Left forelimb (tissue), 1 donor: ENCODE data around the gene CCDC107.
"Not testable (repeated sequence)": the region's sequence is repeated elsewhere in the genome, so short reads cannot be mapped to it uniquely, and the experiment has no call there.

Experiments
- DNase-seq: peaks from one replicate; pipeline ENCODE4 v3.0.0-alpha.2; 2018; ENCODE audit warnings: low spot score

The CCDC107 gene, protein sequence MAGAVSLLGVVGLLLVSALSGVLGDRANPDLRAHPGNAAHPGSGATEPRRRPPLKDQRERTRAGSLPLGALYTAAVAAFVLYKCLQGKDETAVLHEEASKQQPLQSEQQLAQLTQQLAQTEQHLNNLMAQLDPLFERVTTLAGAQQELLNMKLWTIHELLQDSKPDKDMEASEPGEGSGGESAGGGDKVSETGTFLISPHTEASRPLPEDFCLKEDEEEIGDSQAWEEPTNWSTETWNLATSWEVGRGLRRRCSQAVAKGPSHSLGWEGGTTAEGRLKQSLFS

DNA sequence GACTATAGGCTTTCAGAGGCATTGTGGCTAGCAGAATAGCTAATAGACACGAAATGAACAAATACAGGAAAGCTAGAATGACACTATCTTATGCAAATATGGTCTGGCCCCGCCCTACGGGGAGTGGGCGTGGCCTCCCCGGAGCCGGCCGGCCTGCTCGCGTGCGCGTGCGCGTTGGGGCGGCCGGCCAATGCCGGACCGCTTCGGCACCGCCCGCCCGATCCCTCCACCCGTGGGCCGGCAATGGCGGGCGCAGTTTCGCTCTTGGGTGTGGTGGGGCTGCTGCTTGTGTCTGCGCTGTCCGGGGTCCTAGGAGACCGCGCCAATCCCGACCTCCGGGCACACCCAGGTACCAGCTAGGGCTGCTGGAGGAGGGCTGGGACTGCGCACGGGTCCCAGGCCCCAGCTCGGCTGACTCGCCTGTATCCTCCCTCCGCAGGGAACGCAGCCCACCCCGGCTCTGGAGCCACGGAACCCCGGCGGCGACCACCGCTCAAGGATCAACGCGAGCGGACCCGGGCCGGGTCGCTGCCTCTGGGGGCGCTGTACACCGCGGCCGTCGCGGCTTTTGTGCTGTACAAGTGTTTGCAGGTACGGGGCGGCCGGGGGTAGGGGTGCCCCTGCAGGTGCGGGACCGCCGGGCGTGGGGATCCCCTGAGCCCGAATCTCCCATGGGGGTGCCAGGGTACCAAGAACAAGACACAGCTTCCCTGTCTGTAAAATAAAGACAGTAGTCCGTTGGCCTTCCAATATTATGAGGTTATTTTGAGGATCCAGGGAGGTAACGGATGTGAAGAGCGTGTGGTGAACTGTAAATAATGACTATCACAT is at the start of gene CCDC107:
Gene CCDC107, plus strand, starts transcription at position 156 of the 831 bp plus-strand sequence. Its CDS starts 88 bp downstream, at position 244.
- DNase-seq = peak; percentile 95

DNA sequence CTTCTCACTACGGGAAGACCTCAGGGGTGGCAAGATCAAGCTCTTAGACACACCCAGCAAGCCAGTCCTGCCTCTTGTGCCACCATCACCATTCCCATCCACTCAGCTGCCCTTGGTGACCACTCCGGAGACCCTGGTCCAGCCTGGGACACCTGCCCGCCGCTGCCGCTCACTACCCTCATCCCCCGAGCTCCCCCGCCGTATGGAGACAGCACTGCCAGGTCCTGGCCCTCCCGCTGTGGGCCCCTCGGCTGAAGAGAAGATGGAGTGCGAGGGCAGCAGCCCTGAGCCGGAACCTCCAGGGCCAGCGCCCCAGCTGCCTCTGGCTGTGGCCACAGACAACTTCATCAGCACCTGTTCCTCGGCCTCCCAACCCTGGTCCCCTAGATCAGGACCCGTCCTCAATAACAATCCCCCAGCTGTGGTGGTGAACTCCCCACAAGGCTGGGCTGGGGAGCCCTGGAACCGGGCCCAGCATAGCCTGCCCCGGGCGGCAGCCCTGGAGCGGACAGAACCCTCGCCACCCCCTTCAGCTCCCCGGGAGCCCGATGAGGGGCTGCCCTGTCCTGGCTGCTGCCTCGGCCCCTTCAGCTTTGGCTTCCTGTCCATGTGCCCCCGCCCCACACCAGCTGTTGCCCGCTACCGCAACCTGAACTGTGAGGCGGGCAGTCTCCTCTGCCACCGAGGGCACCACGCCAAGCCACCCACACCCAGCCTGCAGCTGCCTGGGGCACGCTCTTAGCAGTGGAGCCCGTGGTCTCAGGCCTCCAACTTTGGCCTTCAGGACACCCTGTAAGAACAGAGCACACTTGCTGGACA is 48.9 kb upstream of the CCDC107 start:
- peak; percentile 78 for DNase-seq

DNA sequence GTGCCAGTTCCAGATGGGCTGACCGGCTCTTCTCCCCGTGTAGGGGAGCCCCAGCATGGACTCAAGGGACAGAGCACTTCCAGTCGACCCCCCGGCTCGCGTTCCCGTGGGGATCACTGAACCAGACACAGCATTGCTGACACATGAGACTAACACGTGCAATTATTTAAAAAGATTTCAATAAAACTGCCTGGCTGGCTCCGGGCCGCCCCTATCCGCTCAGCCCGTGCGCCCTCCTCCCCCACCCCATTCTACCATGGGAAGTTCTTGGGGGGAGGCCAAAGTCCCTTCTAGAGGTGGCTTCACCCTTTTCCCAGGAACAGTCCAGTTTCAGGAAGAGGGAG is 48.3 kb upstream of the CCDC107 start:
- no peak for DNase-seq

DNA sequence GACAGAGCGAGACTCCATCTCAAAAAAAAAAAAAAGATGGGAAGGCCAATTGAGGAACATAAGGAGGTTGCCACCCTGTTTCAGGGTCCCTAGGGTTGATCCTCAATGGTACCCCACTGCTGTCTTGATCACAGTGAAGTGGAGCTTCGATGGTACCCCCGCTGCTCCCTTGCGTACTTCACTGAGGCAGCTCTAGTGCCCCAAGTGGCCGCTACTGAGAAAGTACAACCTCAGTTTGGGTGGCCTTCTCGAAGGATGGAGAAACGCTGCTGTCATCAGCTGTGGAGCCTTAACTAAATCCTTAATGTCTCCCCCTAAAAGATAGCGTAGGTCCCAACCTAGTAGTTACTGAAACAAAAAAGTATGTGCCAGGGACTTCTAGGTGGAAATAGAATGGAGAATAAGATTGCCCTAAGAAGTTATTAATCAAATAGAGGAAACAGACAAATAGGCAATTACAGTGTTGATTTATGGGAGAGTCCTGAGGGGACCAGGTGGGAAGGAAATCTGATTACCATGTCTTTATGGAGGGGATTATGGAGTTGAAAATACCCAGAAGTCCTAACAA is 46.8 kb upstream of the CCDC107 start:
- no peak for DNase-seq

DNA sequence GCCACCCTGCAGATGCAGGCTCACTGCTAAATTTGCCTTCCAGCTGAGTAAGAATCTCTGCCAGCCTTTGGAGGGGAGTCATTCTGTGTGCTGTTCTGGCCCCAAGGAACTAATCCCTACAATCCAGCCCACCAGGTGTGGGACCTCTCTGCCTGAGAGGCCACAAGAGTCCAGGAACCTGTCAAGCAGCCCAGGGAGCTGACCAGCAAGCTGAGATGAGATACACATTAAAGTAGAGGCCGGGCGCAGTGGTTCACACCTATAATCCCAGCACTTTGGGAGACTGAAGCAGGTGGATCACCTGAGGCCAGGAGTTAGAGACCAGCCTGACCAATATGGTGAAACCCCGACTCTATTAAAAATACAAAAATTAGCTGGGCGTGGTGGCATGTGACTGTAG is 46.0 kb upstream of the CCDC107 start:
- not testable (repeated sequence) for DNase-seq

DNA sequence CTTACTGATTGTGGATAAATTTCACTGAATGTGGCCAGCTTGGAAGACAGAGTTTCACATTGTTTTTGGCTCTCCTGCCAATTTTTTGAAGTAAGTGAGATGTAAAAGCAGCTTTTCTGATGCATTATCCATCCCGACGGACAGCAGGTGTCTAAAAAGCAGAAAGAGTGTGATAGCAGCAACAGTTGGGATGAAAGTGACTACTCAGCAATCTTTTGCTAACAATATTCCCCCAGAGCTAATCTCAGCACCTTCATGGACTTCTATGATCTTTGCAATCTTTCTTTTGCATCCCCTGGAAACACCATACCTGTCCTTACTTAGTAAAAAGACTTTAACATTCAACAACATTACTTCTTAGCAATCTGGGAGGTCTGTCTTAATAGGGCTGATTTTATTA is 45.2 kb upstream of the CCDC107 start:
- no peak for DNase-seq

DNA sequence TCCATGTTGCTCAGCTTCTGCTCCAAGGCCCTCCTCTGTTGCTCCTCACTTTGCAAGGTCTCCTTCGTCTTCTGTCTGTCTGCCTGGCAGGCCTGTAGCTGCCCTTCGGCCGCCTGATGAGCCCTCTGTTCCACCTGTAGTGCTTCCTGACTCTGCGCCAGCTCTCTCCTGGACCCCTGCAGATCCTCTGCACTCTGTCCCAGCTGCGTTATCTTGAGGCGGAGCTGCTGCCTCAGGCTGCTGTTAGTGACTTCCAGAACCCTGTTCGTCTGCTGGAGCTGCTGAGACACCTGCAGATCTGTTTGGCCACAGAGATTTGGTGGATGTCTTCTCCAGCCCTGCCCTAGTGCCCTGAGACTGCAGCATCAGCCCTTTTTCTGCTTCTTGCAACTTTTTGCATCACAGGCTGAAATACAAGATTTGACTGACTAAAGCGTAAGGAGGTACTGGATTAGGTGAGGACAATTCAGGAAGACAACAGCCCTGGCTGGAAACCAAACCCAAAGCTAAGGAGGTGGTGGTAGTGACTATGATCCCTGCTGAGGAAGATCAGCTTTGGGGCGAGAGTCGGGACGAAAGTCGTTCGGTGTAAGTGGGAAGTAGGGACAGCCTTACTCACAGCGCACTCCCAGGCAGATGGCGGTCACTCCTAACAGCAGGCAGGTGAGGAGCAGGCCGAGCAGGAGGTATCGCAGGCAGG is 42.0 kb upstream of the CCDC107 start:
- DNase-seq = no peak

DNA sequence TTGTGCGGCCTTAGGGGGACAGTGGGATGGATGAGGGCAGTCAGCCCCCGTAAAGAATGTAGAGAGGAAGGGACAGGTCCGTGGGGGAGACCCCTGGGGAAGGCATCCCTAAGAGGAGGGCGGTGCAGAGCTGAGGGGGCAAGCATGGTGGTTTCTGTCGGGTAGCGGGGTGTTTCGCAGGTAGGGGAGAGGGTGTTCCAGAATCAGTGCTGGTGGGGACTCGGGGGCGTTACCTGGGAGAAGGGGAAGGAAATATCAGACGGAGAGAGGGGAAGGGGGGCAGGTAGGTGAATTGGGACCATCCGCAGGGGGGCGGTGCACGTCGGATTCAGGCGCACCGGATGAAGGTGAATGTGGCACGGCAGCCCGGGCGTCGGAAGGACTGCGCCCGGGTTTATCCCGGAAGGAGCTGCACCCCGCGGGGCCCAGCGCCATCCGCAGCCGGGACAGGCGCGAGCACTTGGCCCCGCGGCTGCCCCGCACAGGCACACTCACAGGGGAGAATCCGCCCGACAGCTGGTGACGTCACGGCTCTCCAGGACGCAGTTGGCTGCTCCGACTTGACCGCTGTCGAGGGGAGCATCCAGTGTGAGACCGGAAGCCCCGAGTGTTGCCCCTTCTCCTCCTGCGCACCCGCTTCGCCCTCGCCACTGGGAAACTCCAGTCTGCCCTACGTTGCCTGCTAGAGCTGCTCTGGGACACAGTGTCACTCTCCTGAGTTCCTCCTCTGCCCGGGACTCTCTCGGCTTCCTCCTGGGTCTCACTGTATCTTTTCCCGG is 41.2 kb upstream of the CCDC107 start:
- no peak for DNase-seq

DNA sequence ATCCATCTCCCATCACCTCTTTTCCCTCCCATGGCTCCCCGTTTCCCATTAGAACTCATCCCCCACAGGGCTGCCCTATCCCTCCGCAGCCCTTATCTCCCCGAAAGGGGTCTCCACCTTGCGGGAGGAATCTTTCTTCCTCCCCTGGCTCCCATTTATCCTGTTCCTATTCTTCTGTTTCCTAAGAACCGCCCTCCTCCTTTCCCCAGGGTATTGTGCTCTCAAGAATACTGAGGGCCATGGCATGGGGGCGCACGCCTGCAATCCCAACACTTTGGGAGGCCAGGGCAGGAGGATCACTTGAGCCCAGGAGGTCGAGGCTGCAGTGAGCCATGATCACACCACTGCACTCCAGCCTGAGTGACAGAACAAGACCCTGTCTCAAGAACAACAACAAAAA is 40.5 kb upstream of the CCDC107 start:
- DNase-seq = no peak

DNA sequence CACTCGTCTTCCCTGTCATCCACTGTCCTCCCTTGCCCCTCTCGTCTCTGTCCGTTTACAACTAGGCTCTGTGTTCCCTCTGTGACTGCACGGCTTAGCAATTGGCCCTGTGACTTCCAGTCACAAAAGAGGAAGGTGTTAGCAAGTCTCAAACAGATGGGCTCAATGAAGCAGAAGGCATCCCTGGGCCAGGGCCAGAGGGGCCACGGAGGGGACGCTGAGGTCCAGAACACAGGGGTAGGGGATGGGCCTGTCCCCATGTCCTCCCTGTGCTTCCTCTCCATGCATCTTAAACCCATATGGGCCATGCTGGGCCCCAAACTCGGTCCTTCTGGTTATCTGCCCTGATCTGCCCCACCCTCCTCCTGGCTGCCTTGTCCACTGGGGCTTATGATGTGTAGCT is 39.8 kb upstream of the CCDC107 start, which contains the start of gene CD72:
Gene CD72, minus strand, starts transcription at position 89 of the 403 bp plus-strand sequence. CDS start 110 bp downstream, outside the sequence.
- no peak for DNase-seq

DNA sequence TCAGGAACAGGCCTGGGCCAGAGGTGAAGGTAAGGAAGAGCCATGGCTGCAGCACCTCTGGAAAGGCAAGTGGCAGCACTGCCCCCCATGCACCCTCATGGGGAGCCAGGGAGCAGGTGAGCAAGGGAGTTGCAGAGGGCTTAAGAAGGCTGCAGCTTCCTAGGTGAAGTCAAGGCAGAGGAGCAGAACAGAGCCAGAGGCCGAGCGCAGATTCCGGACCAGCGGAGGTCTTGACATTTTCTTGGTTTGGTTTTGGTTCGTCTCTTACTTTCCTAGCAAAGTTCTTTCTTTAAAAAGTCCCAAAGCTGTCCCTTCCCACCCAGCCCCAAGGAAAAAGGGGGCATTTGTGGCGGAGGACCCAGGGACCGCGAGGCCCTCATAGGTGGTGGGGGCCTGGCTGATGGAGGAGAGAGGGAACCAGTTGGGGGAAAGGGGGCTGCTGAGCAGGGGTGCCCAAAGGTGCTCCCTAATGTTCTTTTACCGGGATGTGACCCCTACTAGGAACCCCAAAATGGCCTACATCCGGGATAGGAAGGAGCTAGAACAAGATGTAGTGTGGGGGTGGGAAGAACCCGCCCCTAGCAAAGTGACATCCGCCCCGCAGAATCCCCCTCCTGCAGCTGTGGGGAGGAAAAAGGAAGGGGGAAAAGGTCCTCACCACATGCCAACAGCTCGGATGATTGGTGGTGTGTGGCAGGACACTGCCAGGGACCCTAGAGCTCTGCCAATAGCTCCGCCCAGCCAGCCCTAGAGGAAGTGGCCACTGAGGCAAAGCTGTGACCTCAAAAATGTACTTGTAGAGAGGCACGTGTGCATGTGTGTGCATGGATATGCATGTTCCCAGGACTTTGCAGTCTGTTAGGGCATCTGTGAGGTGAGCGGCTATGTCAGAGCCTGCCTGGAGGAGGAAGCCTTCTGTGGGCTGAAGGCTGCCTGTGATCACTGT is 39.0 kb upstream of the CCDC107 start:
- no peak for DNase-seq

DNA sequence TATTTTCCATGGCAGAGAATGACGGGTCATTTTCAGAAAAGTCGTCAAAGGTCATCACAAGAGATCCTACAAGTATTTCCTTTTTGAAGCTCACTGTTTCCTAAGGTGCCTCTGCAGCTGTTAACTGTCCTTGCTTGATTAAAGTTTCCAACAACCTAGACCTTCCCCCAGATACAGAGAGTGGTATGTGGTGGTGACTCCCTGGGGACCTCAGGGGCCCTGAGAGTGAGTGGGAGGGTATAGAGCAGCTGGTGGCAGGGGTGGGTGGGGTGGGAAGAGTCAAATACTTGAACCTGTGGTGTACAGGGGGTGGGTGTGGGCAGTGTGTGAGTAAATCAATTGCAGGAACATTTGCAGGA is 38.3 kb upstream of the CCDC107 start:
- no peak for DNase-seq

DNA sequence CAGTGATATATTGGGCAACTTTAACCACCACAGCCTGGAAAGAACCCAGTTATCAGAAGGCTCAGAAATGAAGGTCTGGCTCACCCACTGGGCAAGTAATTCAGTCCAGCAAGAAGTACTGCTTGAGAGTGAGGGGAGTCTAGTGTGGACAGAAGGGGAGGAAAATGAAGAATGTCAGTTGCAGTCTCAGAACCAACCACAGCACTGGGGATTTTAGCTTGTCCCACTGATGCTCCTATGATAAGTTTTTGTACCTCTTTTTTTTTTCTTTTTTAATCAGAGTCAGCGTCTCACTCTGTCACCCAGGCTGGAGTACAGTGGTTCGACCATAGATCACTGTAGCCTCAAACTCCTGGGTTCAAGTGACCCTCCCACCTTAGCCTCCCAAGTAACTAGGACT is 30.5 kb upstream of the CCDC107 start:
- no peak for DNase-seq

DNA sequence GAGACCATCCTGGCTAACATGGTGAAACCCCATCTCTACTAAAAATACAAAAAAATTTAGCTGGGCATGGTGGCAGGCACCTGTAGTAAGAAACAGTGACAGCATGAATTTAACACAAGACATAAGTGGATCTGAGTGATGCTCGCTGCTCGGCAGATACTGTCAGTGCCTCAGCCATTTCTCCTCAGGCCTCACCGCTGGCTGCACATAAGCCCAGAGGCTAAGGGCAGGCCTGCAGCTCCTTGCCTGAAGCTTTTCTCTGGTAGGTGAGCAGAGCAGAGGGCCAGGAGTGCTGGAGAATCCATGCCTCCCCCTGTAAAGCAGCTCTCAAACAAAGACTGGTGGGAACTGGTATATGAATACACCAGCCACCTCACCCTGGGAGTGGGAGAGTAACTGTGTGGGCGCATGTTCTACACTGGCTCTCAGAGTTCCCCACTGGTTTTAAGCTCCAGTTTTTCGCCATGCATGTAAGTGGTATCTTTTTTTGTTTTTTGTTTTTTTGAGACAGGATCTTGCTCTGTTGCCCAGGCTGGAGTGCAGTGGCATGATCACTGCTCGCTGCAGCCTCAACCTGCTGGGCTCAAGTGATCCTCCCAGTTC is 29.6 kb upstream of the CCDC107 start:
- no peak for DNase-seq

DNA sequence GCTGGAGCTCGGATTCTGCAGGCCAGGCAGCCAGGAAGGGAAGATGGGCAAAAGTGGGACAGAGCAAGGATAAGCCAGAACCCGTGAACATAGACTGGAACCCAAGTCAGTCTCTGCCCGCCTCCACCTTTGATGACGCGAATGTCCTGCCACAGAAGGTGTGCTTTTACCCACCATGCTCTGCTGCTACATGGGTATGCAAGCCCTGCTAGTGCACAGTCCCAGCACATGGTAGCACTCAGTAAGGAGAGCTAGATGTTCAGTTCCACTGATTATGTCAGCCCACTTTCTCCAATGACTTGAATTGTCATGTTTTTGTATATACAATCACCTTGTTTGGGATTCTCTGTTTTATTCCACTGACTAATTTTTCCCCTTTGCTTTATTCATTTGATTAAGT is 28.5 kb upstream of the CCDC107 start:
- no peak for DNase-seq

DNA sequence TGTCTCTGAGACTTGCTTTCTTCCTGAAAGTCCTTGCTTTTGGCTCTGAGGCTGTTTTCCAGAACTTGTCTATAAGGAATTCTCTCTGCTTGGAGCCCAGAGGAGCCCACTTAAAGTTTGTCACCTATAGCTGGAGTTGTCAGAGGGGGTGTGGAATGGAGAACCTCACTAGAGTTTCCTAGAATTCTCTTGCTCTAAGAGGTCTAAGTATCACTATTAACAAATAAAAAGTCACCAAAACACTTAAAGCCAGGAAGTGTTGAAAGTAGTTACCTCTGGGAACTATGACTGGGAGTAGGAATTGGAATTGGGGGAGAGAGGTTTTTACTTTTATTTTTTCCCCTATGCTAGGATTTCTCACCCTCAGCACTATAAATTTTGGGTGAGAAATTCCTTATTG is 22.4 kb upstream of the CCDC107 start:
- no peak for DNase-seq

DNA sequence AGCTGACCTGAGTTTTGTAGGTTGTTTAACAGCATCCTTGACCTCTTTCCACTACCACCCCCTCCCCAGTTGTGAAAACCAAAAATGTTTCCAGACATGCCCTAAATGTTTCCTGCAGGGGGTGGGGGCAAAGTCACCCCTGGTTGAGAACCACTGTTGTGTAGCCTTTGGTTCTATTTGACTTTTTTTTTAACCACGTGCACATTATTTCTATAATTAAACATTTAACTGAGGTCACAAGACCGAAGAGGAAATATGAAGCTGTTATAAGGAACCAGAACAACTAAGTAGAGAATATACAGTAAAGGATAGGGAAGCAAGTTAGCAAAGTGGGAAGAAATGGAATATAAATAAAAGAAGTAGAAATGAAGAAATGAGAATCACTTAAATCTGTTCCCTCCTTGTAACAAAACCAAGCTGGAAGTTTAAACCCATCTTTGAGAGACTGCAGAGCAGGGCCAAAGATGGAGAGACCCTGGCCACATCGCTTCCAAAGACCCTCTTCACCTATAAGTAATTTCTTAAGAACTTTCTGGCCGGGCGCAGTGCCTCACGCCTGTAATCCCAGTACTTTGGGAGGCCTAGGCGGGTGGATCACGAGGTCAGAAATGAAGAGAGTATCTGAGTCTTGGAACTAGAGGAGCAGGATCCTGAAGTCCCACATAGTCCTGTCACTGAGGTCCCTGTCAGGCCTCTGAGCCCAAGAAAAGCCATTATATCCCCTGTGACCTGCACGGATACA is 21.8 kb upstream of the CCDC107 start:
- DNase-seq = peak; percentile 11

DNA sequence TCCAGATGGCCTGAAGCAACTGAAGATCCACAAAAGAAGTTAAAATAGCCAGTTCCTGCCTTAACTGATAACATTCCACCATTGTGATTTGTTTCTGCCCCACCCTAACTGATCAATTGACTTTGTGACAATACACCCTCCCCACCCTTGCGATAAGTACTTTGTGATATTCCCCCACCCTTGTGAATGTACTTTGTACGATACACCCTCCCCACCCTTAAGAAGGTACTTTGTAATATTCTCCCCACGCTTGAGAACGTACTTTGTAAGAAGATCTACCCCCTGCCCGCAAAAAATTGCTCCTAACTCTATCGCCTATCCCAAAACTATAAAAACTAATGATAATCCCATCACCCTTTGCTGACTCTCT is 21.2 kb upstream of the CCDC107 start:
- DNase-seq = peak; percentile 3
